GM12875 (cell line): ENCODE measurements around the gene ZNF787.

Source experiments
- H3K4me3 ChIP-seq: one replicate; pipeline ENCODE4 v1.5.1; 2011; ENCODE audit warnings: low read depth, low read length, control low read depth
- TF ChIP-seq, protein P1 (sequence below): IDR thresholded peaks from 2 replicates; pipeline ENCODE4 v1.5.1; 2011; ENCODE audit warnings: low read depth, mild to moderate bottlenecking, control low read depth, inconsistent platforms, low read length, moderate library complexity, borderline replicate concordance; ENCODE audit not compliant: insufficient read depth

ZNF787 gene

DNA sequence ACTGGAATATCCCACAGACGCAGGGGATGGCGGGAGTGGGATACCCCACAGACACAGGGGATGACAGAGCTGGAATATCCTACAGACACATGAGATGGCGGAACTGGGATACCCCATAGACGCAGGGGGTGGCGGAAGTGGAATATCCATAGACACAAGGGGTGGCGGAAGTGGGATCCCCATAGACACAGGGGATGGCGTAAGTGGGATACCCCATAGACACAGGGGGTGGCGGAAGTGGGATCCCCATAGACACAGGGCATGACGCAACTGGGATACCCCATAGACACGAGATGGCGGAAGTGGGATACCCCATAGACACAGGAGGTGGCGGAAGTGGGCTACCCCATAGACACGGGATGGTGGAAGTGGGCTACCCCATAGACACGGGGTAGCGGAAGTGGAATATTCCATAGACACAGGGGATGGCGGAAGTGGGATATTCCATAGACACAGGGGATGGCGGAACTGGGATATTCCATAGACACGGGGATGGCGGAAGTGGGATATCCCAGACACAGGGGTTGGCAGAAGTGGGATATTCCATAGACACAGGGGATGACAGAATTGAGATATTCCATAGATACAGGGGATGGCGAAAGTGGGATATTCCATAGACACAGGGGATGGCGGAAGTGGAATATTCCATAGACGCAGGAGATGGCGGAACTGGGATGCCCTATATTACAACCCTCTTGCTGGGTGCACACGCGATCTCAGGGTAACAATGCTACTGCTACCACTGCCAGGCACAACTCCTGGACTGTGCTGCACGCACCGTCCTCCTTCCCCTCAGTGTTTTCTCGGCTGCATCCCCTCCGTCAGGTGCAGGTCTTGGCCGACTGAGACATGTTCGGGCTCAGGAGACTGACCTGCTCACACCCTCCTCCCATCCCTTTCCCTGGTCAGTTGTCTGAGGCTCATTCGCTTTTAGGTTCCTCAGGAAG lies 28.1 kb downstream of the ZNF787 start:
- no peak overlapping the region for H3K4me3 ChIP-seq
- TF ChIP-seq, protein P1, sequence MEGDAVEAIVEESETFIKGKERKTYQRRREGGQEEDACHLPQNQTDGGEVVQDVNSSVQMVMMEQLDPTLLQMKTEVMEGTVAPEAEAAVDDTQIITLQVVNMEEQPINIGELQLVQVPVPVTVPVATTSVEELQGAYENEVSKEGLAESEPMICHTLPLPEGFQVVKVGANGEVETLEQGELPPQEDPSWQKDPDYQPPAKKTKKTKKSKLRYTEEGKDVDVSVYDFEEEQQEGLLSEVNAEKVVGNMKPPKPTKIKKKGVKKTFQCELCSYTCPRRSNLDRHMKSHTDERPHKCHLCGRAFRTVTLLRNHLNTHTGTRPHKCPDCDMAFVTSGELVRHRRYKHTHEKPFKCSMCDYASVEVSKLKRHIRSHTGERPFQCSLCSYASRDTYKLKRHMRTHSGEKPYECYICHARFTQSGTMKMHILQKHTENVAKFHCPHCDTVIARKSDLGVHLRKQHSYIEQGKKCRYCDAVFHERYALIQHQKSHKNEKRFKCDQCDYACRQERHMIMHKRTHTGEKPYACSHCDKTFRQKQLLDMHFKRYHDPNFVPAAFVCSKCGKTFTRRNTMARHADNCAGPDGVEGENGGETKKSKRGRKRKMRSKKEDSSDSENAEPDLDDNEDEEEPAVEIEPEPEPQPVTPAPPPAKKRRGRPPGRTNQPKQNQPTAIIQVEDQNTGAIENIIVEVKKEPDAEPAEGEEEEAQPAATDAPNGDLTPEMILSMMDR: no peak

DNA sequence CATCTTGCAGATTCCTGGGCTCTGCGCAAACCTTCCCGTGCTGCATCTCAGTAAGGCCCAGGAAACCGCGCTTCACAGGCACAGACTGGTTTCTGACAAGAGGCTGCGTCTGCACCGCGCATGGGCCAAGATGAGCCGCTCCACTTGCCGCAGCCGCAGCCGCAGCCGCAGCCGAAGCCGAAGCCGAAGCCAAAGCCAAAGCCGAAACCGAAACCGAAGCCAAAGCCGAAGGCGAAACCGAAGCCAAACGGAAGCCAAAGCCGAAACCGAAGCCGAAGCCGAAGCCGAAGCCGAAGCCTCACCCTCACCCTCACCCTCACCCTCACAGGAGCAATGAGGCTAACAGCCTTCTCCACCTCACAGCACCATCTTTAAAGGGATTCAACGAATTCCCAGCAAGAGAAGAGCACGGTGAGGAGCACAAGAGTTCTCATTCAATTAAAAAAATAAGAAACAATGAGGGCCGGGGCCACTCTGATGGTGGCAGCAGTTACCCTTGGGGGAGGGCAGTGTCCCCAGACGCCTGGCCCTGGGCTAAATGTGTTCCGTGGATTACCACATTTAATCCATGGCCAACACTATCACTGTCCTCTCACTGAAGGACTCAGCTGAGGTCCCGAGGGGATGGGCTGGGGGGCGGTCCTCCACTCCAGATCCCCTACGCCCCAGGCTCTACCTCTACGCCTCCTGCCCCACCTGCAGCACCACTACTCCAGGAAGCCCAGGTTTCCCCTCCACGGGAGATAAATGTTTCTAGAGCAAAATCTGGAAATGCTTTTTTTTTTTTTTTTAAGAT lies 29.1 kb downstream of the ZNF787 start:
- no peak overlapping the region for H3K4me3 ChIP-seq
- TF ChIP-seq, protein P1: no peak

DNA sequence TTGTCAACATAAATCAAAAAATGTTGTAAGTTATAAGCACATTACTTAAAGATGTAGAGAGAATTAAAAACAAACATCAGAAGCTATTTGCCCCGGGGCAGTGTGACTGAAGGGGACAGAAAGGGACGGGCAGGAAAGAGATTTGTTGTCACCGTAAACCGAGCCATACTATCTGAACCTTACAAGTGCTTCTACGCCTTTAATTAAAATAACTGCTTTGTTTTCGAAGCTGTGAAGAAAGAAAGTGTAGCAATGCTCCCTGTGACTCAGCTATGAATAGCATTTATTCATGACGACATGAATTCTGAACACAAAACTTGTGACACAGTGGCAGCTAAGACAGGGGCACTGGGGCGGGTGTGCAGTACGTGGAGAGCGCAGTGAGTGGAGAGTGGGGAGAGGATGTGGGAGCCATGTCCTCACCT lies 30.0 kb downstream of the ZNF787 start:
- H3K4me3 ChIP-seq: no peak overlapping the region
- TF ChIP-seq, protein P1: no peak

DNA sequence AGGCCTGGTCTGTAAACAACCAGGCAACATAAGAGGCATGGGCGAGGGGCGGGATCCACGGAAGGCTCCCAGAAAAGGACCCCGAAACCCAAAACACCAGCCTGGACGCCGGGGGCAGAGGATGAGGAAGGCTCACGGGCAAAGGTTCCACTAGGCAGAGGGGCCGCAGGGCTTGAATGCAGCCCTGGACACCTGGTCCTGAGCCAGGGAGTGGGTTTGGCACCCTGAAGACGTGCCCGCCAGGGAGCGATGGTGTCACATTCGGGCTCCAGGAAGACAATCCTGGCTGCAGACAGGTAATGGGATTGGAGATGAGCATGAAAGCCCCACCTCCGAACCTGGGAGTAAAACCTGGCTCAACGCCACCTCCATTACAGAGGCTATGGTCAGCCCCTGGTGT lies 31.8 kb downstream of the ZNF787 start:
- TF ChIP-seq, protein P1: no peak
- no peak overlapping the region for H3K4me3 ChIP-seq

DNA sequence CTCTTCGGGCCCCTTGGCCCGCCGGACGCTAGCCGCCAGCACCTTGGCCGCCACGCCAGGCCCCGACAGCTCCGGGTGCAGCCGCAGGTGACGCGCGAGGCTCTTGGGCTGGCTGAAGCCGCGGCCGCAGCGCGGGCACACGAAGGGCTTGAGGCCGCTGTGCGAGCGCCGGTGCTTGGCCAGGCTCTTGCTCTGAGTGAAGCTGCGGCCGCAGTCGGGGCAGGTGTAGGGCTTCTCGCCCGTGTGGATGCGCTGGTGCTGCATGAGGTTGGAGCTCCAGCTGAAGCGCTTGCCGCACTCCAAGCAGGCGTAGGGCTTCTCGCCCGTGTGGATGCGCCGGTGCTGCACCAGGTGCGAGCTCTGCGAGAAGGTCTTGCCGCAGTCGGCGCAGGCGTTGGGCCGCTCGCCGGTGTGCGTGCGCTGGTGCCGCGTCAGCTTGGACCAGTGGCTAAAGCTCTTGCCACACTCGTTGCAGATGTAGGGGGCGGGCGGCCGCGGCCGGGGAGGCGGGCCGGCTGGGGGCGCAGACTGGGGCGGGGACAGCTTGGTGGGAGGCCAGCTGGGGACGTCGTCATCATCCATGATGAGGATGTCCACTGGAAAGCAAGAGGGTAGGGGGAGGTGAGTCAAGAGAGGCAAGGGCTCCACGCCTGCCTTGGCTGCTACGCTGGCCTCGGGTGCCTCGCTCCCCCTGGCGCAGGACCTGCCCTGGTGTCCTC lies 32.4 kb downstream of the ZNF787 start:
- H3K4me3 ChIP-seq: no peak overlapping the region
- TF ChIP-seq, protein P1: no peak

DNA sequence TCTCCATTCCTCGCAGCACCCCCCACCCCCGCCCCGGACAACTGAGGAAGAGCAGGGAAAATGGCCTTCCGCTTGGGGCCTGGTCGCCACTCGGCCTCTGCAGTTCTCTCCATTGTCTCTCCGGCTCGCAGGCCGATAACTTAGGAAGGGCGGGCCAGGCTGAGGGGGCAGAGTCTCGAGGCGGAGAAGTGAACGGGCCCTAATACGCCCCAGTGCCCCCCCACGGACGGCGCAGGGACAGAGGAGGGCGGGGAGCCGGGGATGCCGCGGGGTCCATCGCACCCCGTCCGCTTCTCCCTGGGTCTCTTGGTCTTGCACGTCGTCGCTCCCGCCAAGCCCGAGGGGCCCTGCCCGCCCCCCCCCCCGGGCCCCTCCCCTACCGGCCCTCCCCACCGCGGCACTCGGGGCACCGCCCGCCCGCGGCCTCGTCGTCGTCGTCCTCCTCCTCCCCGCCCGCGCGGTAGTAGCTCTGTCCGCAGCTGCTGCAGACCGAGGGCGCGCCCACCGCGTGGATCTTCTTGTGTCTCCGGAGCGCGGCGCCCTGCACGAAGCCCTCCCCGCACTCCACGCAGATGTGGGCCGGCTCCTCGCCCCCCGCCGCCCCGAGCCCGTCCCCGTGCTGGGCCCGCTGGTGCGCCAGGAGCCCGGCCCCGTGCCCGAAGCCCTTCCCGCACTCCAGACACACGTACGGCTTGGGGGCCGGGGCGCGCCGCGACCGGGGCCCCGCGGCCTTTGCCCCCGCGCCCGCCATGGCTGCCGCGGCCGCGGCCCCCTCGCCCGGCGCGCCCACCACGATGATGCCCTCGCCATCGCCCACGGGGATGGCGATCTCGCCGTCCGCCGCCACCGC lies 33.2 kb downstream of the ZNF787 start:
- H3K4me3 ChIP-seq: no peak overlapping the region
- TF ChIP-seq, protein P1: no peak
